H9 (cell line): Measurements from ENCODE around the gene CPT1C. TPM values are rescaled to one million over a fixed set of nuclear protein-coding genes. Genes with fewer than 3 reads are reported as not detected.
A peak's percentile ranks its signal among the peaks of the same experiment; 100 is the strongest.

Experiments
- DNase-seq: peaks from one replicate; pipeline ENCODE4 v3.0.0-alpha.2; 2017
- H2AFZ ChIP-seq: one replicate; pipeline ENCODE4 v1.6.1; 2013; ENCODE audit warnings: mild to moderate bottlenecking, low read length, control low read depth, moderate library complexity
- H2AK5ac ChIP-seq: 2 replicates; pipeline ENCODE4 v1.6.1; 2013; ENCODE audit warnings: low read length, control low read depth, mixed read lengths; ENCODE audit not compliant: insufficient read length
- H2BK120ac ChIP-seq: one replicate; pipeline ENCODE4 v1.6.1; 2013; ENCODE audit warnings: low read depth, mild to moderate bottlenecking, low read length, control low read depth, inconsistent platforms; ENCODE audit not compliant: poor library complexity, severe bottlenecking
- H2BK12ac ChIP-seq: 2 replicates; pipeline ENCODE4 v1.6.1; 2013; ENCODE audit warnings: low read length, control low read depth, mixed read lengths, low read depth; ENCODE audit not compliant: insufficient read length
- H2BK15ac ChIP-seq: 2 replicates; pipeline ENCODE4 v1.6.1; 2013; ENCODE audit warnings: low read depth, low read length, control low read depth
- H2BK20ac ChIP-seq: one replicate; pipeline ENCODE4 v1.6.1; 2013; ENCODE audit warnings: low read depth, mild to moderate bottlenecking, low read length, control low read depth, inconsistent platforms; ENCODE audit not compliant: poor library complexity, severe bottlenecking
- H2BK5ac ChIP-seq: 2 replicates; pipeline ENCODE4 v1.6.1; 2013; ENCODE audit warnings: low read length, control low read depth, mixed read lengths; ENCODE audit not compliant: insufficient read length
- H3K14ac ChIP-seq: 2 replicates; pipeline ENCODE4 v1.6.1; 2013; ENCODE audit warnings: low read length, control low read depth; ENCODE audit not compliant: insufficient read depth
- H3K18ac ChIP-seq: 2 replicates; pipeline ENCODE4 v1.6.1; 2013; ENCODE audit warnings: low read depth, mild to moderate bottlenecking, mixed read lengths, low read length, control low read depth; ENCODE audit not compliant: insufficient read length
- H3K23ac ChIP-seq: 2 replicates; pipeline ENCODE4 v1.6.1; 2013; ENCODE audit warnings: low read length, control low read depth, mixed read lengths, low read depth; ENCODE audit not compliant: insufficient read length
- H3K23me2 ChIP-seq: 2 replicates; pipeline ENCODE4 v1.6.1; 2013; ENCODE audit warnings: low read depth, mild to moderate bottlenecking, mixed read lengths, low read length, control low read depth; ENCODE audit not compliant: insufficient read length, poor library complexity, severe bottlenecking
- H3K27ac ChIP-seq: 2 replicates; pipeline ENCODE4 v1.5.1; 2013; ENCODE audit warnings: low read length, control low read depth, mixed read lengths, low read depth; ENCODE audit not compliant: insufficient read length
- H3K27me3 ChIP-seq: 2 replicates; pipeline ENCODE4 v1.6.1; 2013; ENCODE audit warnings: low read length, control low read depth, inconsistent platforms; ENCODE audit not compliant: insufficient read depth
- H3K4ac ChIP-seq: 2 replicates; pipeline ENCODE4 v1.6.1; 2013; ENCODE audit warnings: low read depth, mild to moderate bottlenecking, control low read depth, inconsistent platforms, low read length, moderate library complexity
- H3K4me1 ChIP-seq: 2 replicates; pipeline ENCODE4 v1.6.1; 2013; ENCODE audit warnings: low read length, control low read depth, inconsistent platforms; ENCODE audit not compliant: insufficient read depth
- H3K4me2 ChIP-seq: 2 replicates; pipeline ENCODE4 v1.6.1; 2013; ENCODE audit warnings: low read length, control low read depth, mixed read lengths; ENCODE audit not compliant: insufficient read length, insufficient read depth
- H3K56ac ChIP-seq: 2 replicates; pipeline ENCODE4 v1.6.1; 2013; ENCODE audit warnings: low read depth, mild to moderate bottlenecking, mixed read lengths, low read length, control low read depth; ENCODE audit not compliant: insufficient read length
- H3K79me1 ChIP-seq: 2 replicates; pipeline ENCODE4 v1.6.1; 2013; ENCODE audit warnings: low read depth, mild to moderate bottlenecking, moderate library complexity, low read length, control low read depth, inconsistent platforms; ENCODE audit not compliant: insufficient read depth, poor library complexity, severe bottlenecking
- H3K79me2 ChIP-seq: 2 replicates; pipeline ENCODE4 v1.6.1; 2013; ENCODE audit warnings: low read length, control low read depth, inconsistent platforms; ENCODE audit not compliant: insufficient read depth
- H3K9ac ChIP-seq: 2 replicates; pipeline ENCODE4 v1.6.1; 2013; ENCODE audit warnings: low read length, control low read depth, mixed read lengths; ENCODE audit not compliant: insufficient read length; ENCODE audit errors: extremely low read depth
- H3K9me3 ChIP-seq: one replicate; pipeline ENCODE4 v1.6.1; 2013; ENCODE audit warnings: low read depth, low read length, inconsistent platforms; ENCODE audit not compliant: control insufficient read depth
- H3T11ph ChIP-seq: one replicate; pipeline ENCODE4 v1.6.1; 2013; ENCODE audit warnings: mild to moderate bottlenecking, low read length, control low read depth, inconsistent platforms
- H4K20me1 ChIP-seq: one replicate; pipeline ENCODE4 v1.6.1; 2013; ENCODE audit not compliant: control insufficient read depth, insufficient read length, insufficient read depth
- H4K5ac ChIP-seq: 2 replicates; pipeline ENCODE4 v1.6.1; 2013; ENCODE audit warnings: low read depth, mild to moderate bottlenecking, mixed read lengths, low read length, control low read depth; ENCODE audit not compliant: insufficient read length
- H4K8ac ChIP-seq: replicated peaks from 2 replicates; pipeline ENCODE4 v1.6.1; 2013; ENCODE audit warnings: low read length, control low read depth, mixed read lengths, low read depth; ENCODE audit not compliant: insufficient read length
- H4K91ac ChIP-seq: 2 replicates; pipeline ENCODE4 v1.6.1; 2013; ENCODE audit warnings: low read depth, mild to moderate bottlenecking, moderate library complexity, mixed read lengths, low read length, control low read depth; ENCODE audit not compliant: insufficient read length
- H3K27ac Mint-ChIP-seq, 3 experiments: 2 replicates in 2 of 3; 3 replicates in 1 of 3; pipeline ENCODE4 v1.8.0; 2020 to 2021; ENCODE audit warnings: mixed read lengths in 3 of 3, mild to moderate bottlenecking in 1 of 3, moderate library complexity in 1 of 3
- H3K27me3 Mint-ChIP-seq: 2 replicates; pipeline ENCODE4 v1.8.0; 2021; ENCODE audit warnings: low read depth, mild to moderate bottlenecking, moderate library complexity, mixed read lengths
- H3K36me3 Mint-ChIP-seq, 3 experiments: 2 replicates in 2 of 3; 3 replicates in 1 of 3; pipeline ENCODE4 v1.8.0; 2020 to 2021; ENCODE audit warnings: low read depth in 3 of 3, mixed read lengths in 3 of 3; ENCODE audit not compliant: insufficient read depth in 1 of 3
- H3K4me1 Mint-ChIP-seq, 2 experiments: 2 replicates each; pipeline ENCODE4 v1.8.0; 2020; ENCODE audit warnings: mixed read lengths in 2 of 2
- H3K4me3 Mint-ChIP-seq, 2 experiments: 2 replicates in 1 of 2; 3 replicates in 1 of 2; pipeline ENCODE4 v1.8.0; 2020 to 2021; ENCODE audit warnings: mild to moderate bottlenecking in 2 of 2, mixed read lengths in 2 of 2, moderate library complexity in 1 of 2
- H3K9me3 Mint-ChIP-seq, 2 experiments: 2 replicates in 1 of 2; 3 replicates in 1 of 2; pipeline ENCODE4 v1.8.0; 2020; ENCODE audit warnings: mild to moderate bottlenecking in 2 of 2, mixed read lengths in 2 of 2, moderate library complexity in 1 of 2
- CTCF ChIP-seq: fragments of 200-600 bp; sonication (generic); conservative IDR thresholded peaks from 3 replicates; pipeline ENCODE4 v1.8.0; 2021; ENCODE audit warnings: antibody characterized with exemption, mild to moderate bottlenecking
- WGBS: extraction: QIAGEN DNeasy Blood & Tissue Kit; methylation state at CpG from one replicate; pipeline ENCODE4 v1.1.7; 2013; ENCODE audit warnings: missing lambda C conversion rate, low lambda C conversion rate, mixed read lengths; ENCODE audit not compliant: insufficient read length; ENCODE audit errors: extremely low coverage; 5-methylcytosine and 5-hydroxymethylcytosine counted together
- total RNA-seq: library from RNA; stranded (reverse); gene quantifications from 2 replicates; pipeline ENCODE4 v1.2.1, GENCODE V29; 2021

Gene CPT1C
- total RNA-seq, 1 experiment from 2014 or later: 74.6 TPM

- Histone ChIP-seq H2BK120ac (no peak overlapping the region), H2AK5ac (no peak overlapping the region), H3K4ac (no peak overlapping the region), H3K27ac (no peak overlapping the region), H3K9me3 (no peaks in the 10 kb centered on the region), H4K20me1 (no peaks in the 10 kb centered on the region), H3K4me1 (peaks cover 6% of the 10 kb centered on the region), H3K56ac (no peak overlapping the region), H3T11ph (no peak overlapping the region), H4K8ac (no peak overlapping the region), H4K91ac (no peak overlapping the region), H3K79me1 (peaks cover 2% of the 10 kb centered on the region), H3K14ac (no peak overlapping the region), H3K9ac (no peak overlapping the region), H2AFZ (no peak overlapping the region), H2BK12ac (no peak overlapping the region), H3K27me3 (no peaks in the 10 kb centered on the region), H3K23ac (no peak overlapping the region), H2BK5ac (no peak overlapping the region), H3K18ac (no peak overlapping the region), H4K5ac (no peak overlapping the region), H2BK15ac (no peak overlapping the region), H3K4me2 (no peak overlapping the region), H3K79me2 (peaks cover 22% of the 10 kb centered on the region; the same call in 1 of the 2 replicates), H3K23me2 (peaks cover 4% of the 10 kb centered on the region), H2BK20ac (no peak overlapping the region)
- no CpG with 5 or more reads among the region's 10 CpGs for WGBS
- Mint-ChIP-seq H3K27ac (peak overlapping the region; percentile 95 to 98 (median 97)), H3K36me3 (peaks cover 32 to 44% (median 39%) of the 10 kb centered on the region in 3 experiments; a peak in 6 of 7 replicates), H3K4me1 (peaks cover 20 to 37% of the 10 kb centered on the region in 2 experiments), H3K9me3 (no peaks in the 10 kb centered on the region; a peak in 2 of 5 replicates), H3K4me3 (peak overlapping the region; percentile 91 to 98), H3K27me3 (peaks cover 2% of the 10 kb centered on the region; the same call in 1 of the 2 replicates)
- no peak for TF ChIP-seq CTCF
- no peak for DNase-seq
Measured at GRCh38 chr19:49679771-49680413, 11.0 kb upstream of the CPT1C start.
